ENCODE measurements around the gene DDX42. TPM values are rescaled to one million over a fixed set of nuclear protein-coding genes. Genes with fewer than 3 reads are reported as not detected.
"Not testable (repeated sequence)": the region's sequence is repeated elsewhere in the genome, so short reads cannot be mapped to it uniquely, and the experiment has no call there.

DDX42 gene
- total and polyA plus RNA-seq, 8 donors = 42.7 to 346 (median 186) TPM

DNA sequence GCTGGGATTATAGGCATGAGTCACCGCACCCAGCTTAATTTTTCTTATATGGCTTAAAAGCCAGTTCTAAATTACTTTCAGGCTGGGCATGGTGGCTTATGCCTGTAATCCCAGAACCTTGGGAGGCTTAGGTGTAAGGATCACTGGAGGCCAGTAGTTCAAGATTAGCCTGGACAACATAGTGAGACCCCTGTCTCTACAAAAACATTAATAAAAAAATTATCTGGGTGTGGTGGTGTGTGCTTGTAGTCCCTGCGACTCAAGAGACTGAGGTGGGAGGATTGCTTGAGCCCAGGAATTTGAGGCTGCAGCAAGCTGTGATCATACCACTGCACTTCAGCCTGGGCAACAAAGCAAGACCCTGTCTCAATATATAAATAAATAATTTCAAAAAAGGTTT is 79.3 kb downstream of the DDX42 start:
- Histone ChIP-seq H3K27me3 (no peaks in the 10 kb centered on the region), H3K27ac (no peak overlapping the region), H3K4me1 (peaks cover 0 to 12% (median 8%) of the 10 kb centered on the region in 4 donors), H3K9me3 (no peaks in the 10 kb centered on the region), H3K4me3 (no peak overlapping the region), H3K36me3 (no peaks in the 10 kb centered on the region)
- TF ChIP-seq POLR2AphosphoS5 (IDR thresholded peaks at IDR 0.05) = no peak
- TF ChIP-seq, protein P1, sequence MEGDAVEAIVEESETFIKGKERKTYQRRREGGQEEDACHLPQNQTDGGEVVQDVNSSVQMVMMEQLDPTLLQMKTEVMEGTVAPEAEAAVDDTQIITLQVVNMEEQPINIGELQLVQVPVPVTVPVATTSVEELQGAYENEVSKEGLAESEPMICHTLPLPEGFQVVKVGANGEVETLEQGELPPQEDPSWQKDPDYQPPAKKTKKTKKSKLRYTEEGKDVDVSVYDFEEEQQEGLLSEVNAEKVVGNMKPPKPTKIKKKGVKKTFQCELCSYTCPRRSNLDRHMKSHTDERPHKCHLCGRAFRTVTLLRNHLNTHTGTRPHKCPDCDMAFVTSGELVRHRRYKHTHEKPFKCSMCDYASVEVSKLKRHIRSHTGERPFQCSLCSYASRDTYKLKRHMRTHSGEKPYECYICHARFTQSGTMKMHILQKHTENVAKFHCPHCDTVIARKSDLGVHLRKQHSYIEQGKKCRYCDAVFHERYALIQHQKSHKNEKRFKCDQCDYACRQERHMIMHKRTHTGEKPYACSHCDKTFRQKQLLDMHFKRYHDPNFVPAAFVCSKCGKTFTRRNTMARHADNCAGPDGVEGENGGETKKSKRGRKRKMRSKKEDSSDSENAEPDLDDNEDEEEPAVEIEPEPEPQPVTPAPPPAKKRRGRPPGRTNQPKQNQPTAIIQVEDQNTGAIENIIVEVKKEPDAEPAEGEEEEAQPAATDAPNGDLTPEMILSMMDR (IDR thresholded peaks at IDR 0.05) = no peak
- TF ChIP-seq EP300 (IDR thresholded peaks at IDR 0.05) = no peak
- no peak for TF ChIP-seq POLR2A (IDR thresholded peaks at IDR 0.05)
- no peak for DNase-seq
- 89 to 95% (median 92%) methylated on average over 2 of the region's 2 CpGs for WGBS, 5 donors
- intact Hi-C loops (cut with DNase I; ENCODE audit: low total_unique reads) = no loop called here

DNA sequence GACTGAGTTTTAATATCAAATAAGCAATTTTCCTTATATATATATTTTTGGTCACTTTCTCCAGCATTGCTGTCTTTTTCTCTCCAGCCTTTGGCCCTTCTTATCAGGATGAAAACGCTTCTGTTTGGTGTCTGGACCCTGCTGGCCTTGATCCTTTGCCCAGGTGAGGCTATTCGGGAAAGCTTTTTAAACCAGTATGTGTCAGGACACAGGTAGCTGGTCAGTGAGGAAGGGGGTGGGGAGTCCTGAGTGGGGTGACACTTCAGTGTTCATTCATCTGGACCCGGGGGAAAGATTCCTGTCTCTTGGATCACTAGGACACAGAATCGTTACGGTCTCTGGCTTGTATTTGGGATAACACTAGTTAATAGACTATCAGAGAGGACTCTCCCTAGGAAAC is 80.7 kb downstream of the DDX42 start:
- no peaks in the 10 kb centered on the region for H3K4me1 ChIP-seq
- no peaks in the 10 kb centered on the region for H3K36me3 ChIP-seq
- WGBS, 5 donors = 71 to 79% (median 79%) methylated on average over 5 of the region's 5 CpGs
- DNase-seq = no peak
- no peaks in the 10 kb centered on the region for H3K9me3 ChIP-seq
- intact Hi-C loops (cut with DNase I; ENCODE audit: low total_unique reads) = no loop called here
- no peak overlapping the region for H3K4me3 ChIP-seq
- TF ChIP-seq POLR2AphosphoS5 (IDR thresholded peaks at IDR 0.05) (no peak), POLR2A (IDR thresholded peaks at IDR 0.05) (no peak), EP300 (IDR thresholded peaks at IDR 0.05) (no peak)
- TF ChIP-seq, protein P1 (IDR thresholded peaks at IDR 0.05) = no peak
- no peaks in the 10 kb centered on the region for H3K27me3 ChIP-seq
- no peak overlapping the region for H3K27ac ChIP-seq

DNA sequence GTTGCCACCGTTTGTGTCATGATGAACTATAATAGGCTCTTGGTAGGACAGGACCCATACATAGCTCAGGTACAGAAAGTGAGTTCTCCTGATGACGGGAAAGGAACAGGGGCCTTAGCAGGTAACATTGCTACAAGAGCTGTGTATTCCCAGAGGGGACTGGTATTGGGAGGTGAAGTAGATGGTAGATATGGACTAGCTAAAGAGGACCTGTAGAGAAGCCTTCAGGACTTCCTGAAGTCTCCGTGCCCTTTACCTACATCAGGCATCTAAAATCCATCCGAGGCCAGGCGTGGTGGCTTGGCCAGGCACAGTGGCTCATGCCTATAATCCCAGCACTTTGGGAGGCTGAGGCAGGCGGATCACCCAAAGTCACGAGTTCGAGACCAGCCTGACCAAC is 81.2 kb downstream of the DDX42 start:
- 88 to 91% (median 90%) methylated on average over 8 of the region's 8 CpGs for WGBS, 5 donors
- intact Hi-C loops (cut with DNase I; ENCODE audit: low total_unique reads) = no loop called here
- H3K4me1 ChIP-seq = no peaks in the 10 kb centered on the region
- TF ChIP-seq POLR2AphosphoS5 (IDR thresholded peaks at IDR 0.05) (no peak), POLR2A (IDR thresholded peaks at IDR 0.05) (no peak)
- H3K36me3 ChIP-seq = no peaks in the 10 kb centered on the region
- no peak for DNase-seq
- no peaks in the 10 kb centered on the region for H3K27me3 ChIP-seq
- H3K4me3 ChIP-seq = no peak overlapping the region
- H3K27ac ChIP-seq = no peak overlapping the region
- H3K9me3 ChIP-seq = no peaks in the 10 kb centered on the region

DNA sequence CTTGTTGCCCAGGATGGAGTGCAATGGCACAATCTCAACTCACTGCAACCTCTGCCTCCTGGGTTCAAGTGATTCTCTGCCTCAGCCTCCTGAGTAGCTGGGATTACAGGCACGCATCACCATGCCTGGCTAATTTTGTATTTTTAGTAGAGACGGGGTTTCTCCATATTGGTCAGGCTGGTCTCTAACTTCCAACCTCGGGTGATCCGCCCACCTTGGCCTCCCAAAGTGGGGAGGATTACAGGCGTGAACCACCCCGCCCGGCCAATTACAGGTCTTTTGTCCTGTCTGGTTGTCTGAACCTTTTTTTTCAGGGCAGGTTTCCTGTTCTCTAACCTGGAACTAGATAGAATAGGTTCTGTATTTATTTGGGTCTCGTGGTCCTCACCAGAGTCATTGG is 82.5 kb downstream of the DDX42 start:
- H3K27me3 ChIP-seq; H3K9me3 ChIP-seq; H3K36me3 ChIP-seq; H3K4me1 ChIP-seq; H3K27ac ChIP-seq; DNase-seq; H3K4me3 ChIP-seq; intact Hi-C loops (cut with DNase I; ENCODE audit: low total_unique reads): not testable (repeated sequence)
- WGBS, 5 donors = 85 to 92% (median 90%) methylated on average over 8 of the region's 8 CpGs

DNA sequence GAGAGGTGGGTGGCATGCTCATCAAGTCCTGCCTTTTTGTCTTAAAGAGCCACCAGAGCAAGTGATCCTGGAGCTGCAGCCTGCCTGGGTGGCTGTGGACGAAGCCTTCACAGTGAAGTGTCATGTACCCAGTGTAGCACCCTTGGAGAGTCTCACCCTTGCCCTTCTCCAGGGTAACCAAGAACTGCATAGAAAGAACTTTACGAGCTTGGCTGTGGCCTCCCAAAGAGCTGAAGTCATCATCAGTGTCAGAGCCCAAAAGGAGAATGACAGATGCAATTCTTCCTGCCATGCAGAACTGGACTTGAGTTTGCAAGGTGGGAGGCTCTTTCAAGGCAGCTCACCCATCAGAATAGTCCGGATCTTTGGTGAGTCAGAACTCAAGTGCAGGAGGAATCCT is 85.3 kb downstream of the DDX42 start:
- TF ChIP-seq POLR2A (IDR thresholded peaks at IDR 0.05) (no peak), POLR2AphosphoS5 (IDR thresholded peaks at IDR 0.05) (no peak), EP300 (IDR thresholded peaks at IDR 0.05) (no peak)
- TF ChIP-seq, protein P1 (IDR thresholded peaks at IDR 0.05) = no peak

DNA sequence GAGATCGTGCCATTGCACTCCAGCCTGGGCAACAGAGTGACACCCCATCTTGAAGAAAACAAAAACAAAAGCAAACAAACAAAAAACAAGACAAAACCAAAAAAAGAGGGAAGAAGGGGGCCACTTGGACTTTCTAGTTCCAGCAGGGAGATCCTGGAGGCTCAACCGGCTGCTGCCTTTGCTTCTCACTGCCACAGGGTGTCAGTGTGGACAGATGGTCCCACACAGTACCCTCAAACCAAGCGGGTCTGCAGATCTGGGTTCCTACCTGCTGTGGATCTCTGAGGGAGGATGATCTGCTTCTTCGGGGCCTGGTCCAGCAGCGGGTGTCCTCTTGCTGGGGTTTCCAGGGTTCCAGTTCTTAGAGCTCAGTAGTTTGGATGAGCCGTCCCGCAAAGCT is 92.7 kb downstream of the DDX42 start:
- H3K27ac ChIP-seq; intact Hi-C loops (cut with DNase I; ENCODE audit: low total_unique reads): not testable (repeated sequence)

More for the DNA sequence above, 85.3 kb downstream of the DDX42 start:
- H3K27ac ChIP-seq = no peak overlapping the region
- H3K9me3 ChIP-seq = no peaks in the 10 kb centered on the region
- WGBS, 5 donors = 48 to 88% (median 75%) methylated on average over 2 to 3 of the region's 3 CpGs
- H3K4me1 ChIP-seq = no peaks in the 10 kb centered on the region
- H3K36me3 ChIP-seq = no peaks in the 10 kb centered on the region
- no peak for DNase-seq
- no peak overlapping the region for H3K4me3 ChIP-seq
- H3K27me3 ChIP-seq = no peaks in the 10 kb centered on the region
- intact Hi-C loops (cut with DNase I; ENCODE audit: low total_unique reads) = no loop called here

More for the DNA sequence above, 92.7 kb downstream of the DDX42 start:
- H3K4me1 ChIP-seq, H3K36me3 ChIP-seq, H3K9me3 ChIP-seq, H3K27me3 ChIP-seq, H3K4me3 ChIP-seq, DNase-seq: not testable (repeated sequence)
- 51 to 80% (median 75%) methylated on average over 5 to 7 of the region's 7 CpGs for WGBS, 5 donors

Other genes with a start within 250 kb of the DDX42 start
- gene DCAF7, start 223.7 kb upstream of the DDX42 start, total RNA-seq = 10 to 100 TPM; 14.6 to 45.5 (median 23.5) TPM
- 10 to 100 TPM; 11.6 to 14.8 (median 13.7) TPM for gene DCAF7, start 223.7 kb upstream of the DDX42 start, polyA plus RNA-seq
- gene TACO1, start 173.3 kb upstream of the DDX42 start, total RNA-seq = 10 to 100 TPM in 3 of 5 donors, 1 to 10 TPM in 2; 7.0 to 26.6 (median 10.4) TPM
- 10 to 100 TPM; 18.9 to 20.9 (median 20.9) TPM for gene TACO1, start 173.3 kb upstream of the DDX42 start, polyA plus RNA-seq
- gene MAP3K3, start 151.8 kb upstream of the DDX42 start, total RNA-seq = 10 to 100 TPM; 13.4 to 99.5 (median 28.5) TPM
- 10 to 100 TPM in 2 of 3 donors, 1 to 10 TPM in 1; 9.3 to 16.9 (median 10.7) TPM for gene MAP3K3, start 151.8 kb upstream of the DDX42 start, polyA plus RNA-seq
- 10 to 100 TPM in 2 of 5 donors, 1 to 10 TPM in 3; 4.9 to 27.2 (median 9.6) TPM for gene LIMD2, start 74.0 kb upstream of the DDX42 start, total RNA-seq
- gene LIMD2, start 74.0 kb upstream of the DDX42 start, polyA plus RNA-seq = 10 to 100 TPM; 12.0 to 21.0 (median 20.2) TPM
- gene STRADA, start 32.4 kb upstream of the DDX42 start, total RNA-seq = 10 to 100 TPM; 15.8 to 56.2 (median 31.3) TPM
- 10 to 100 TPM in 2 of 3 donors, 1 to 10 TPM in 1; 9.8 to 17.7 (median 12.6) TPM for gene STRADA, start 32.4 kb upstream of the DDX42 start, polyA plus RNA-seq
- 100 to 1,000 TPM in 2 of 5 donors, 10 to 100 TPM in 3; 38.8 to 139 (median 69.4) TPM for gene CCDC47, start 573 bp upstream of the DDX42 start, total RNA-seq
- 10 to 100 TPM; 11.5 to 34.6 (median 18.5) TPM for gene CCDC47, start 573 bp upstream of the DDX42 start, polyA plus RNA-seq
- gene PSMC5, start 53.3 kb downstream of the DDX42 start, total RNA-seq = 100 to 1,000 TPM in 1 of 5 donors, 10 to 100 TPM in 4; 19.2 to 177 (median 80.1) TPM
- gene PSMC5, start 53.3 kb downstream of the DDX42 start, polyA plus RNA-seq = 100 to 1,000 TPM; 151 to 211 (median 153) TPM
- gene FTSJ3, start 53.5 kb downstream of the DDX42 start, total RNA-seq = 10 to 100 TPM in 4 of 5 donors, 1 to 10 TPM in 1; 3.5 to 54.0 (median 38.6) TPM
- gene FTSJ3, start 53.5 kb downstream of the DDX42 start, polyA plus RNA-seq = 10 to 100 TPM; 12.2 to 14.4 (median 13.4) TPM
- 100 to 1,000 TPM in 3 of 5 donors, 10 to 100 TPM in 2; 90.6 to 244 (median 109) TPM for gene SMARCD2, start 68.5 kb downstream of the DDX42 start, total RNA-seq
- 10 to 100 TPM; 65.1 to 86.9 (median 66.9) TPM for gene SMARCD2, start 68.5 kb downstream of the DDX42 start, polyA plus RNA-seq
- gene CSH2, start 99.5 kb downstream of the DDX42 start, total RNA-seq = not detected
- gene CSH2, start 99.5 kb downstream of the DDX42 start, polyA plus RNA-seq = not detected
- gene GH2, start 107.8 kb downstream of the DDX42 start, total RNA-seq = not detected
- not detected for gene GH2, start 107.8 kb downstream of the DDX42 start, polyA plus RNA-seq
- gene CSH1, start 122.4 kb downstream of the DDX42 start, total RNA-seq = not detected
- gene CSH1, start 122.4 kb downstream of the DDX42 start, polyA plus RNA-seq = not detected
- not detected for gene CSHL1, start 137.1 kb downstream of the DDX42 start, total RNA-seq
- not detected for gene CSHL1, start 137.1 kb downstream of the DDX42 start, polyA plus RNA-seq
- gene GH1, start 144.7 kb downstream of the DDX42 start, total RNA-seq = not detected
- not detected for gene GH1, start 144.7 kb downstream of the DDX42 start, polyA plus RNA-seq
- 1 to 10 TPM in 2 of 5 donors, not detected in 3; 4.8 to 5.3 TPM for gene CD79B, start 158.2 kb downstream of the DDX42 start, total RNA-seq
- 1 to 10 TPM; 1.7 to 9.7 (median 8.1) TPM for gene CD79B, start 158.2 kb downstream of the DDX42 start, polyA plus RNA-seq
- 1 to 10 TPM in 3 of 5 donors, not detected in 2; 1.2 to 2.7 (median 2.4) TPM for gene SCN4A, start 198.7 kb downstream of the DDX42 start, total RNA-seq
- under 1 TPM; 0.05 to 0.31 (median 0.19) TPM for gene SCN4A, start 198.7 kb downstream of the DDX42 start, polyA plus RNA-seq
- gene PRR29, start 224.2 kb downstream of the DDX42 start, total RNA-seq = under 1 TPM in 1 of 5 donors, not detected in 4; 0.92 TPM
- under 1 TPM in 2 of 3 donors, not detected in 1; 0.08 to 0.50 TPM for gene PRR29, start 224.2 kb downstream of the DDX42 start, polyA plus RNA-seq
- 10 to 100 TPM in 1 of 5 donors, 1 to 10 TPM in 2, not detected in 2; 4.7 to 25.3 (median 9.9) TPM for gene ICAM2, start 246.5 kb downstream of the DDX42 start, total RNA-seq
- 10 to 100 TPM in 2 of 3 donors, 1 to 10 TPM in 1; 8.2 to 15.4 (median 11.5) TPM for gene ICAM2, start 246.5 kb downstream of the DDX42 start, polyA plus RNA-seq